GM12878 (cell line): ENCODE data around the gene TRMT1. TPM values are rescaled to one million over a fixed set of nuclear protein-coding genes. Genes with fewer than 3 reads are reported as not detected.

Source experiments
- ATF2 ChIP-seq: IDR thresholded peaks from 2 replicates; pipeline ENCODE4 v1.6.1; 2012; ENCODE audit warnings: low read length, inconsistent platforms
- BCL3 ChIP-seq: IDR thresholded peaks from 2 replicates; pipeline ENCODE4 v1.6.1; 2011; ENCODE audit warnings: borderline replicate concordance, low read depth, mild to moderate bottlenecking, moderate library complexity, low read length; ENCODE audit not compliant: insufficient read depth, poor library complexity, severe bottlenecking
- E2F4 ChIP-seq: IDR thresholded peaks from 2 replicates; pipeline ENCODE4 v1.6.1; 2012; ENCODE audit warnings: low read depth, low read length, improper control_type of control experiment
- IRF3 ChIP-seq: fragments of 450-650 bp; IDR thresholded peaks from 2 replicates; pipeline ENCODE4 v1.6.1; 2014; ENCODE audit warnings: mild to moderate bottlenecking
- JUNB ChIP-seq: IDR thresholded peaks from 2 replicates; pipeline ENCODE4 v1.6.1; 2016; ENCODE audit warnings: antibody characterized with exemption, mild to moderate bottlenecking
- KAT2A ChIP-seq: conservative IDR thresholded peaks from 2 replicates; pipeline ENCODE4 v1.6.1; 2011; ENCODE audit warnings: low read depth, low read length; ENCODE audit not compliant: control insufficient read depth
- KLF5 ChIP-seq: fragments of 450-650 bp; IDR thresholded peaks from 2 replicates; pipeline ENCODE4 v1.6.1; 2014; ENCODE audit warnings: mild to moderate bottlenecking; ENCODE audit not compliant: partially characterized antibody
- LARP7 ChIP-seq: fragments of 450-650 bp; IDR thresholded peaks from 2 replicates; pipeline ENCODE4 v1.6.1; 2017; ENCODE audit warnings: mild to moderate bottlenecking
- NFYB ChIP-seq: IDR thresholded peaks from 2 replicates; pipeline ENCODE4 v1.6.1; 2011; ENCODE audit warnings: low read depth, mild to moderate bottlenecking, low read length, improper control_type of control experiment, moderate library complexity; ENCODE audit not compliant: insufficient read depth
- PRDM15 ChIP-seq: fragments of 450-650 bp; formaldehyde crosslinking; IDR thresholded peaks from 2 replicates; pipeline ENCODE4 v1.4.0; 2020; ENCODE audit warnings: mild to moderate bottlenecking, moderate library complexity
- RUNX3 ChIP-seq: IDR thresholded peaks from 2 replicates; pipeline ENCODE4 v1.6.1; 2012; ENCODE audit warnings: low read length, inconsistent platforms
- SIN3A ChIP-seq: IDR thresholded peaks from 2 replicates; pipeline ENCODE4 v1.6.1; 2012; ENCODE audit warnings: low read depth, low read length, improper control_type of control experiment
- SIX5 ChIP-seq: IDR thresholded peaks from 2 replicates; pipeline ENCODE4 v1.6.1; 2011; ENCODE audit warnings: mild to moderate bottlenecking, low read depth, low read length, moderate library complexity; ENCODE audit not compliant: severe bottlenecking
- SPI1 ChIP-seq: IDR thresholded peaks from 2 replicates; pipeline ENCODE4 v1.6.1; 2011; ENCODE audit warnings: low read depth, mild to moderate bottlenecking, low read length, moderate library complexity, borderline replicate concordance; ENCODE audit not compliant: insufficient read depth
- STAT3 ChIP-seq: IDR thresholded peaks from 2 replicates; pipeline ENCODE4 v1.6.1; 2011; ENCODE audit warnings: low read depth, low read length, improper control_type of control experiment
- SUZ12 ChIP-seq: fragments of 200-600 bp; sonication (generic); IDR thresholded peaks from one replicate; pipeline ENCODE4 v1.6.1; 2018; ENCODE audit warnings: antibody characterized with exemption, mild to moderate bottlenecking; ENCODE audit not compliant: unreplicated experiment
- ZBTB33 ChIP-seq: fragments of 450-650 bp; IDR thresholded peaks from 2 replicates; pipeline ENCODE4 v1.6.1; 2017; ENCODE audit warnings: mild to moderate bottlenecking
- polyA plus RNA-seq, 11 experiments: library from polyadenylated mRNA; depleted of rRNA in 4 of 11; unstranded in 6 of 11; stranded (reverse) in 5 of 11; fragments of >200 nt; fragmentation: Nextera tagmentation in 4 of 11; fragmentation: Illumina TruSeq in 1 of 11; extraction: Ambion mirVana in 4 of 11; extraction: Trizol in 1 of 11; gene quantifications; 1 replicate in 1 of 11; 2 replicates in 10 of 11; pipeline versions ENCODE4 v1.2.1 to v1.2.3, GENCODE V29; 2011 to 2016; ENCODE audit warnings: inconsistent platforms in 2 of 11, missing spikeins in 2 of 11, low read depth in 1 of 11
- total RNA-seq, 4 experiments: library from RNA; depleted of rRNA in 3 of 4; stranded (reverse); fragments of >200 nt in 3 of 4; fragmentation: Illumina TruSeq in 1 of 4; extraction: Trizol in 1 of 4; gene quantifications; 2 replicates each; pipeline versions ENCODE4 v1.2.1 to v1.2.3, GENCODE V29; 2013 to 2021

Gene TRMT1
- total and polyA plus RNA-seq, 10 of the 15 experiments (the other 5 are each of a cell fraction or from before 2014, with no cell fraction given): 3.4 to 68.8 (median 34.8) TPM

- no peak for TF ChIP-seq ZBTB33
- no peak for TF ChIP-seq KAT2A
- TF ChIP-seq STAT3: no peak
- TF ChIP-seq SPI1: peak; percentile 48; the same call in 1 of the 2 replicates
- no peak for TF ChIP-seq E2F4
- no peak for TF ChIP-seq RUNX3
- no peak for TF ChIP-seq PRDM15 (CRISPR knock-in tag)
- no peak for TF ChIP-seq BCL3
- TF ChIP-seq SIN3A: peak; percentile 31; the same call in 1 of the 2 replicates
- no peak for TF ChIP-seq NFYB
- TF ChIP-seq SIX5: peak; percentile 77
- TF ChIP-seq ATF2: no peak
- no peak for TF ChIP-seq IRF3
- TF ChIP-seq LARP7: peak; percentile 1; the same call in 1 of the 2 replicates
- no peak for TF ChIP-seq KLF5
- TF ChIP-seq SUZ12: no peak
- no peak for TF ChIP-seq JUNB
Measured at GRCh38 chr19:13150187-13150930, 33.8 kb upstream of the TRMT1 start, which contains the start of the genes IER2 and STX10 (continued).
